BE2C (cell line): ENCODE results near the gene SH3TC2.

Experiments used
- DNase-seq: peaks from one replicate; pipeline ENCODE4 v3.0.0-alpha.2; 2020
- H3K27me3 ChIP-seq: fragments of 250-450 bp; sonication (Bioruptor Pico); 2 replicates; pipeline ENCODE4 v1.5.1; 2020; ENCODE audit warnings: mild to moderate bottlenecking
- H3K36me3 ChIP-seq: fragments of 250-450 bp; sonication (Bioruptor Pico); 2 replicates; pipeline ENCODE4 v1.5.1; 2020; ENCODE audit warnings: mild to moderate bottlenecking
- H3K4me1 ChIP-seq: fragments of 250-450 bp; sonication (Bioruptor Pico); 2 replicates; pipeline ENCODE4 v1.5.1; 2020
- H3K4me3 ChIP-seq: 2 replicates; pipeline ENCODE4 v1.5.1; 2011; ENCODE audit warnings: low read depth, low read length
- H3K9me3 ChIP-seq: fragments of 250-450 bp; sonication (Bioruptor Pico); 2 replicates; pipeline ENCODE4 v1.5.1; 2020
- CTCF ChIP-seq: IDR thresholded peaks from 2 replicates; pipeline ENCODE4 v1.5.1; 2012; ENCODE audit warnings: mild to moderate bottlenecking, low read depth, low read length

SH3TC2 gene

GRCh38 chr5:148965511-148966265 lies 97.2 kb downstream of the SH3TC2 start:
- Histone ChIP-seq H3K9me3 (no peaks in the 10 kb centered on the region), H3K36me3 (no peaks in the 10 kb centered on the region), H3K4me3 (no peak overlapping the region), H3K27me3 (no peaks in the 10 kb centered on the region), H3K4me1 (peaks cover 7% of the 10 kb centered on the region)
- TF ChIP-seq CTCF: no peak
- DNase-seq: peak; percentile 47

- DNase-seq: no peak
Observed at GRCh38 chr5:148963664-148964063, 99.2 kb downstream of the SH3TC2 start.

GRCh38 chr5:148962761-148963324 lies 100.0 kb downstream of the SH3TC2 start:
- H3K27me3 ChIP-seq: no peaks in the 10 kb centered on the region
- DNase-seq: no peak
- no peak overlapping the region for H3K4me3 ChIP-seq
- TF ChIP-seq CTCF: no peak
- no peaks in the 10 kb centered on the region for H3K36me3 ChIP-seq
- peaks cover 7% of the 10 kb centered on the region for H3K4me1 ChIP-seq
- no peaks in the 10 kb centered on the region for H3K9me3 ChIP-seq

More at GRCh38 chr5:148963664-148964063, 99.2 kb downstream of the SH3TC2 start:
- Histone ChIP-seq H3K27me3 (no peaks in the 10 kb centered on the region), H3K4me1 (peaks cover 7% of the 10 kb centered on the region), H3K36me3 (no peaks in the 10 kb centered on the region), H3K4me3 (no peak overlapping the region), H3K9me3 (no peaks in the 10 kb centered on the region)
- TF ChIP-seq CTCF: no peak

GRCh38 chr5:148962200-148962550 lies 100.7 kb downstream of the SH3TC2 start:
- no peak overlapping the region for H3K4me3 ChIP-seq
- DNase-seq: no peak
- H3K36me3 ChIP-seq: no peaks in the 10 kb centered on the region
- TF ChIP-seq CTCF: no peak
- H3K9me3 ChIP-seq: no peaks in the 10 kb centered on the region
- H3K27me3 ChIP-seq: no peaks in the 10 kb centered on the region
- peaks cover 7% of the 10 kb centered on the region for H3K4me1 ChIP-seq

- no peak for TF ChIP-seq CTCF
- Histone ChIP-seq H3K4me3 (no peak overlapping the region), H3K9me3 (no peaks in the 10 kb centered on the region), H3K36me3 (no peaks in the 10 kb centered on the region), H3K27me3 (no peaks in the 10 kb centered on the region), H3K4me1 (peaks cover 7% of the 10 kb centered on the region)
- no peak for DNase-seq
Observed at GRCh38 chr5:148961261-148962199, 101.3 kb downstream of the SH3TC2 start.
